ENCODE measurements around the gene SPAG16.

SPAG16 gene

DNA sequence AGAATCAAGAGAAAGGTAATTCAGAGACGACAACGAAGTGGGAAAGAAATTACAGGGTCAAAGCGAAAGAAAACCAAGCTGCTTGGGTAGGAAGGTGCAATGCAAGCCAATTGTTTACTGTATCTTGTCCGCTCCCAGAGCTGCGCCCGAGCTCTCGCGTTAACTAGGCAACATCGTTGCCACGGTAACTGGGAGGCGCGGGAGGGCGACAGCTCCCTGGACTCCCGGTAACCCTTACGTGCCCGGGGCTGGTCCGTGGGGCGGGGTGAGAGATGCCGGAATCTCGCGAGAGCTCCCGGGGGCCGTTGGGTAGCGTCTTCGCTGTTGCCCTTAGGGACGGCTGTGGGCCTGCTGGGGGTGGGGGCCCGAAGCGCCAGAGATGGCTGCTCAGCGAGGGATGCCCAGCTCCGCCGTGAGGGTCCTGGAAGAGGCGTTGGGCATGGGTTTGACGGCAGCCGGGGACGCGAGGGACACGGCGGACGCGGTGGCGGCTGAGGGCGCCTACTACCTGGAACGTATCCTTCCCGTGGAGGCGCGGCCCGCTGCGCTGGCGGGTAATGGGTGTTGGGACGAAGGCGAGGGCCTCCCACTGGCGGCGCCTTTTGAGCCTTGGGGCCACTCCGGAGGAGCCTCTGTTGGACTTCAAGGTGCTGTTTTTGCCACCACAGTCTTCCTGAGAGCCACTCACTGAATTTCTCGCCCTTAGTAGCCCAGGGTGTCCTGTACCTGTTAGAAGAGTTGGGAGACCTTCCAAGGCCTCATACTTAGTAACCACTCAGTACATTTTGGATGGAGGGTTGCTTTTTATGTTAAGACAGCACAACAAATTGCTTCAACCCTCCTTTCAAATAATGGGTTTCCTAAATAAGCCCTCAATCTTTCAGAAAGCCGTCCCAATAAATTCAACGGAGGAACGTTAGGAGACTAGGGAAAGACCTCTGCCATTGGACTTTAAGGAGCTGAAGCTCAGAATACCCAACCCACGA lies at the start of gene SPAG16:
TSS of gene SPAG16 (plus strand) at position 360 of the 986 bp plus-strand sequence.
- peak; percentile 90 for DNase-seq

DNA sequence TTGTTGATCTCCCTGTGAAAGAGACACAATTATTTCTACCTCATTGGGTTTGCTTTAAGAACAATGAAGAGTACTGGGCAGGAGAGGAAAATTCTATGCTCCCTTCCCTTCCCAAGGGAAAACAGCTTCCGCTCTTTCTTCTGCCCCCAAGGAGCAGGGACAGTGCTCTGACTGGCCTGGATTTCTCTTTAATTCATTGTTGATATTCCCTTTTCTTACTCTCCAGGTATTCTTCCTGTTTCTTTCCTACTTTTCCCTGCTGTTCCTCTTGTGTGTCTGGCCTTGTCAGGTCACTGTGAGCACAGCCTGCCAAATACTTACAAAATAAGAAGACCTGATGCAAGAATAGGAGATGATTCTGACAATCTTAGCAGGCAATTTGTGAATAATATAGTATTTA lies 49.6 kb upstream of the SPAG16 start:
- no peak for DNase-seq

DNA sequence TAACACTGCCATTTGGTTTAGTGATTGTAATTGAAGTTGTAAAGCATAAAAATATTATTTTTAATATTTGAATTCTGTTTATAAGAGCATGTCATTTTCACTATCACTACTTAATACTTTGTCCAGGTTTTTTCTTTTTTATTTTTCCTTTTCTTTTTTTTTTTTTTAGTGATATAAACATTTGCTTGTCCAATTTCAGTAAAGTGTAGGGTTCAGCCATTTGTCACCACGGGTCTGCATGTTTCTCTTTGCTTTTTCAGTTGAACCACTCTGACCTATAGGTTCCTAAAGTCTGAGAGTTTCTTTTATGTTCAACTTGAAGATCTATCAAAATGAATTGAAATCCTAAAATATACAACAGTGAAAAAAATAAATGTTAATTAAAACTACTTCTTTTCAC lies 48.5 kb upstream of the SPAG16 start:
- DNase-seq = no peak

DNA sequence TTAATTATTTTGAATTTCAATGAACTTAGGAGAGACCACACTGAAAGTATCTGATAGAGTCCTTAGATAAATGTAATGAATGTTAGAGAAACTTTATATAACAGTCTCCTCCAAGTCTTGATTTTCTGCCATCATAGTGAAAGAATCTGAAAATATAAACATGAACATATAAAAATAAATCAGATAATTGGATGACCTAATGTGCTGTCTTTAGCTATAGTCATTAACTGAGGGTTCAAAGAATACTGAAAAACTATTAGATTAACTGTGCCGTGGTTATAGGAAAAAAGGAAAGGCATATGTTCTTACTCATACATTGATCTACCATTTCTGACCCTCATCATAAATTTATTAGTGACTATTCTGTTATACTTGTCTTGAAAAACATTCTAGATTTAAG lies 47.0 kb upstream of the SPAG16 start:
- DNase-seq = no peak

DNA sequence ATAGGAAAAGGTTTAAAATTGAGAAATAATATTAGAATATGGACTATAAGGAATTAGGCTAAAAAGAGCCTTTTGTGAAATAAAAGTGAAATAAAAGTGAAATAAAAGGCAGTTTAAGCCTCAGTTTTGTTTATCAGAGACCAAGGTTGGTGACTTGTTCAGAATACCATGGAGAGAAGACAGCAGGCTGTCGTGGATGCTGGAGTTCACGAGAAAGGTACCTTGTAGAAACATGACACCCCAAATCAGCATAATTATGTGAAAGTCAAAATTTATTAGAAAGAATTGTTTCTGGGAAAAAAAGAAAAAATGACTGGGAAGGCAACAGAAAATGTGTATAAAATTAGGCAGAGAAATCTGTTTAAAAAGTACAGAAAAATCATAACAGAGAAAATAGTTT lies 46.5 kb upstream of the SPAG16 start:
- DNase-seq = no peak

DNA sequence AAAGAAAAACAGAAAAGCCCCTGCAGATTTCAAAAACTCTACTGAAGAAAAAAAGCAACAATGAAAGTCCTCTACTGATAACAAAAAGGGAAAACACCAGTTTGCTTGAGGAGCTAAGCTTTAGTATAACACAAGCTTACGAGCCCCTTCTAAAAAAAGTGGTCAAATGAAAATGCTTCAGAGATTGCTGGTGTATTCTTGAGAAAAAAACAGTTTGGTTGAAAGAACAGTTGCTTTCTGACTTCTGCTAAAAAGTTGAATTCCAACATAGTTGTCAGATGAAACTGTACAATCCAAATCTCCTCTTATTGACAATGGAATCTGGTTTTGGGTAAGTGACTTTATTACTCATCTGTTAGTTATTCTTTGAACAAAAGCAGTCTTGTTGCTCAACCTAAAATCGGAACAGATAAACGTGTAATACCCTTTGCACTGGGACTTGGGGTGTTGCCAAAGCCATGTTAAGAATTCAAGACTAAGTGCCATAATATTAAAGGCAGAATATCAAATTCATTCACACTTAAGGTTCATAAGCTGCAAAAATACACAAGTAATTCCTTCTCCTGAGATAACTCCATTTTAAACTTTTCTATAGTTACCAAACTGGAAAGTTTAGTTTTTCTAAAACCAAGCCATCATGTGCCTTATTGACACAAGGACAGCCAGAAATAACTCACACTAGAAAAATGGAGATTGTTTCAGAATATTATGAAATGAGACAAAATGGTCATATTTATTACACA lies 45.3 kb upstream of the SPAG16 start:
- no peak for DNase-seq

DNA sequence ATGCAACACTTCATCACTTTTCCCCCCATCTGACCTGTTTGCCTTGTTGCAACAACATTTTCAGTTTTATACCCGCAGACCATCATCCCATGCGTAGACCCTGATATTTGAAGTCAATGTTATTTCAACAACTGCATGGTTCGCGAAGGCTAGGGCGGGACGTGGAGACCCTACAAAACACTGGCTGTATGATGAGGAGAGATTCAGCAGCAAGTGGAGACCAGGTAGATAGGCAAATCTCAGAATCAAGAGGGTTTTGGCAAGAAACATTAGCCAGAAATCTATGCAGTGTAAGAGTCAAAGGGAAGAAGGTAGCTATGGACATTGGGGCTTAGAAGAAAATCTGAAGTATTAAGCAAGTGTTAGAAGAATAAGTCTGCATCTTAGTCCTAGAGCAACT lies 42.4 kb upstream of the SPAG16 start:
- DNase-seq = no peak

DNA sequence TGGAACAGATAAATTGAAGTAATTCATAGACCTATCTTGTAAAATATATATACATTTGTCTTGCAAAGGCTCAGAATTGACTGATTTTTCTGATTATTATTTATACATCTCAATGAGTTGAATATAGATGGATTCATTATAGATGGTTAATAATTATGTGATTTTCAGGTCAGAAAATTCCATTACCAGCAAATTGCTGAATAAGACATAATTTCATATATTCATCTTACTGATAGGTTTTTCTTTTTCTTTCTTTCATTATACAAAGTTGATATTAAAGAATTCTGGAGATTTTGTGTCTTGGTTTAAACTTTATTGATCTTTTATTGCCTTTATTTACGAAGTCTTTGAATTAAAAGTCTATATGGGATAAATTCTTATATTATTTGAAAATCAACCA lies 41.6 kb upstream of the SPAG16 start:
- no peak for DNase-seq

DNA sequence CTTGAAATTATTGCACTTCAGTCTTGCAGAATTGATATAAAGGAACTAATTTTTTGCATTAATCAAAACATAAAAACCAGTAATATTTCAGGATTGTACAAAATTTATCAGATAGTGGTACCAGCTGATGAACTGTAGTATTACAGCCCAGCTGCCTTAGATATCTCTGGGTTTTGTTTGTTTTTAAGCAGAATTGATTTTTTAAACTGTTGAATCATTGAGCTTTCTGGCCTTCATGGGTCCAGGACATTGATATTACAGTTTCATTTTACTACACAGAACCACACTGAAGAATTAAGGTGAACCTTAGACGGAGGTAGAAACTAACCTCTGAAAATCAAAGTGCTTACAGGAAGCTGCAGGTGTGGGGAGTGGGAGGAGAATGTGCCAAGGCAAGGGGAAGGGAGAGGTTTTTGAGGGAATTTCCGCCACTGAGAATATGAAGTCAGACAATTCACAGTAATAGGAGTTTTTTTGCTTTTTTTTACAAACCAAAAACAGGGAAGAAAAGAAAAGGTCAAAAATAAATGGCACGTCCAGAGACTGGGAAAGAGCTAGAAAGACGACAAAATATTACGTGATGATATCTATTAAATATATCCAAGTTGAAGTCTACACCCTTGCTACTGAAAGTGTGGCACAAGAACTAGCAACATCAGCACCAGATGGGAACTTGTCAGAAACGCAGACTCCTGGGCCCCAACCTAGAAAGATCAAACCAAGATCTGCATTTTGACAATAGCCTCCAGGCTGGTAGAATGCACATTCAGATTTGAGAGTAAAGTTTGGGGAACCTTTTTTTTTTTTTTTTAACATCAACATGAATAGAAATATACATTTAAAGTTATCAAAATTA lies 40.8 kb upstream of the SPAG16 start:
- DNase-seq = no peak

DNA sequence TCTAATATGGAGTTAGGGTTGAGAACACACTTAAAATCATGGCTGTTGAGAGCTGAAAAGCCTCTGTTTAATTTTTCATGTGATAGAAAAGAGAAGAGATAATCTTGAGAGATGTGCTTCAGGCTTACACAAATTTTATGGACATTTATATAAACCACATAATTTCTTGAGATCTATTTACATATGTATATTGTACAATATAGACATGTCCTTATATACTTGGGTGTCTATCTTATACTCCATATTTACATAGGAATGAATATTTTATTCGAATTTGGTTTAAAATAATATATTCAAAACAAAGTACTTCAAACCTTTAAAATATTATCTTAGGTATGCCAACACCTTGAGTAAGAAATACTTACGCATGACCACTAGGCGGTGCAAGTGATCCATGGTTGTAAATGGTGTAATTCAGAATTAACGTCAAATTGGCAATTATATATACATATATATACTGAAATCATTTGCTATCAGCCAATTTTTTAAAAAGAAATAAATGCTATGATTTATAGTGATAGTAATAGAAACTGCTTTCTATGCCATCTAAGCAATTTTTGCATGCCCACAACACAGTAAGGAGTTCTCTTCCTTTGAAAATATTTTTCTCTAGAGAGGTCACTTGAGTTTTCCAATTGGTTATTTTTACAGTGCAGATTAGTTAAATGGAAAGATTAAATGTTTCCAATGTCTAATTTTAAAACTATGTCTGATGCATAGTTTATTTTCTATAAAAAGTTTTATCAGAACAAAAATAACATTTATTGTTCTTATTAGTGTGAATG lies 37.6 kb upstream of the SPAG16 start:
- DNase-seq = no peak

DNA sequence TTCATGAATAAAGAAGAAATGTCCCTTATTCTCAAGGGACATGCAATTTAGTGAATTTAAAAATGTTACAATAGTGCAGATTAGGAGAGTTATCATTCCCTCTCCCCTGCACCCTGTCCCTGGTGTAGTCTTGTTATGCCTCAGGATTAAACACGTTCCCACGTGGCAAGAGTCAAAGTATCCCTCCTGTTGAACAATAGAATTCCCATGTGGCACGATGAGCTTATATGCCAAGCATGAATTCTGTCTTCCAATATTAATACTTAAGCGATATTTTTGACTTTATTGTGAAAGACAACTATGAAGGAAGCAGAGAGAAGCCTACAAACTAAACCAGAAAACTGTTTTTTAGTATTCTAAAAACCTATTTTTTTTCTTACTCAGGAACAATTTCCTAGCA lies 36.7 kb upstream of the SPAG16 start:
- no peak for DNase-seq

DNA sequence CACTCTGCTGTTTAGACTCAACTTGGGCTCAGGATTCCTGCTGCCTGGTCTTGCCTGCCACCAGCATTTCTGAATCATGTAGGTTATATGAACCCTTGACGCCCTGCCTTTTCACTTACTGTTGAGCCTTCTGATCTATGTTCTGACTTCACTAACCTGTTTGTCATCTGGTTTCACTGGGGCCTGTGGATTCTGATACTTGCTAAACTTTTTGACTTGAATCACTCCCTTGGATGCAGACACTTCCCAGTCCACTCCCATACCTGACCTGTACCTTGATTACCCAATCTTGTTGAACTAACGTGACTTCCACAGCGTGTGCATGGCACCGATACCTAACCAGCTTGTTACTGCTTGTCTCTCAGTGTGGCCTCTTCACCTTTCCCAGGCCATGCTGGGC lies 35.6 kb upstream of the SPAG16 start:
- no peak for DNase-seq

DNA sequence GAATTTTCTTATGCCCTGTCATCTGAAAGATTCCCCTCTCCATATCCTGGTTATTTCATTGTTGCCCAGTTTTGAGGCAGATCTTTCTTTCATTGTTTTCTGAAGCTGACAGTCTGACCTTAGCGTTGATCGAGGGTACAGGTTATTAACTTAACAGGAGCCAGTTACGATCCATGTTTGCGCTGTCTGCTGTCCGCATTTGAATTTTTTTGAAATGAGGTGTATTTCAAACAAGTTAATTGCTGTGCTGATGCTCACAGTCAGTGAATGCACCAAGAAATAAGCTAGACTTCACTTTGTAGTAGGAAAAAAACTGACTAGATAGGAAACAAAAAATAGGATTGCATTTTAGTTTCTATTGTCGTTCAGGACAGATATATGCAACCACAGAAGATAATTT lies 34.8 kb upstream of the SPAG16 start:
- DNase-seq = no peak

DNA sequence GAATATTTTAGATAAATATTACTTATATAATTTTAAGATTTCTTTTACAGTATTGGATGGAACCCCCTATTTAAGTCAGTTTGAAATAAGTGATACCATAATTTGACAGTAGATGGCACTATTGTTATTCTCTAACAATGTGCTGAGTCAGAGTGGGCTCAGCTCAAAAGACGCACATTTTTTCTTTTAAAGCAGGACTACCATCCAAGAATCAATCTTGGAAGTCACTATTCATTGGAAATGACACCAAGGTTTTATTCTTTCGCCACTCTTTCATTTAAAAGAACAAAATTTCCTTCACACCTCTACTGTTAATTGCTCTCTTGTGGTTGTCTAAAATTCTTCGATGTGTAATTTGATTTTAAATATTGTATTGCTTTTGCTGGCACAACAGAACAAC lies 32.6 kb upstream of the SPAG16 start:
- DNase-seq = peak; percentile 30

DNA sequence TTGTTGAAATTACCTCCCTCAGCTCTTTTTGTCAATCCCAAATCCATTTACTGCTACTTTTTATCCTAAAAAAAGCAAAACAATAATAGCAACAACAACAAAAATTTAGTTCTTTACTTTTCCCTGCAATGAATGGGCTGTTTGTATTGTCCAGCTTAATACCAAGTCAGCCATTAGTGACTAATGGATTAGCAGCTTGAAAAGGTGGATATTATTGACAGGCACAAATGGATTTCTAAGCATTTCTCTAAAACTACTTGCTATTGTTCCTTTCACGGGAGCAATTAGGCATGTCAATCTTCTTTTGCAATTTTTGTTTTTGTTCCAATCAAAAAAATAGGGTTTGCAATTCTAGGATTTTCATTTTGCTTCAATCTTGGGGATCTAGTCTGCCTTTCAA lies 32.1 kb upstream of the SPAG16 start:
- DNase-seq = no peak

DNA sequence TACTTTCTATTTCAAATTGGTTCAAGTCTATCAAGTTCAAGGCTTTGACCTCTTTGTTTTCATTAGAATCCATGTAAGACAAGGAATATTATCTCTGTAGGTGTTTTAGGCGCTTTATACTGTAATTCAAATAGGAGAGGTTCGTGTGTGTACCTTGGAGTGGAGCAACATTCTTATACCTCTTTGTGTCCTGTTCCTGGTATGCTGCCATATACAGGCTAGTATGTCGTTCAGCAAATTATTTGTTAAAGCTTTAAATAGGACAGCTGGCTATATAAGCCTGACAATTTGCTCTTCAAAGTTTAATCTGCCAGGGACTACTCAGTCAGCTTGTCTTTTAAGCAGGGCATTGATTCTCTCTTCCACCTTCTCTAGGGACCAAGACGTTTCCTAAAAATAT lies 31.1 kb upstream of the SPAG16 start:
- DNase-seq = no peak

DNA sequence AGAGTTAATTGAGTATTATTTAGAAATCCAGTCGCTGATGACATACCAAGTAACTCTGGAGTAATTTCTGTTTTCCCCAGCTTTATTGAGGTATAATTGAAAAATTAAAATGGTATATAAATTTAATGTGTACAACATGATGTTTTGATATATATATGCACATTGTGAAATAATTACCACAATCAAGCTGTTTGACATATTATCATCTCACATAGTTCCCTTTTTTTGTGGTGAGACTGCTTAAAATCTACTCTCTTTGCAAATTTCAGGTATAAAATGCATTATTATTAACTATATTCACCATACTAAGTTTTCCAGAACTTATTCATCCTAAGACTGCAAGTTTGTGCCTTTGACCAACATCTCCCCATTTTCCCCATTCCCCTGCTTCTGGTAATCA lies 25.0 kb upstream of the SPAG16 start:
- DNase-seq = no peak

DNA sequence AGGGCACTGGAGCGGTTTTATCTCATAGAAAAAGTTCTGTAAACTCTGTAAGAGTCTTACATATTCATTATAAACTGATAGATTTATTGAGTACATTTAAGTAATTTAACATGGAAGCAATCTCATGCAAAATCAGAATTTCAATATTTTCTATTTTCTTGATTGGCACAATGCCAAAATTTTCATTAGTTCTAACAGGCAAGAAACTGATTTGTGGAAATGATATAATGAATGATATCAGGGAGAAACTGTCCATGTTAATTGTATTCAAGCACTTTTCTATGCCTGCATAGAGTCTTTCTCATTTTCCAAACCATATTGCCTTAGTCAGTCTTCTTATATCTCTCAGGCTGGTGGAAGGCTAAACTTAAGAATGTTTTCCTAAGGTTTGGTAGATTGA lies 23.0 kb upstream of the SPAG16 start:
- DNase-seq = no peak

DNA sequence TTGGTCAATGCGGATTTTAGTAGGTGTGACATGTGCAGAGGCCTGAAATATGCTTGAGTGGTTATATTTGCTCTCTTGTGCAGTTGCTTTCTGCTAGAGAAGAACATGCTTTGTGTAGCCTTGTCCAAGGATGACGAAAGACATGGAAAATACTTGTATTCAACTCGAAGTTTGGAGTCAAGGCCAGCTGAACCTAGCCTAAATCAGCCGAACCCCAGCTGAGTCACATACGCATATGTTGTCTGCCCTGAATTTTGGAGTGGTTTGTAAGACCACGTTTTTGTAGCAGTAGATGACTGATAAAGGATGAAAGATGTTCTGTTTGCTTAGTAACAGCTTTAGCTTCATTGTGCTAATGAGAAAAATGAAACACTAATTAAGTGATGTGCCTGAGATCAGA lies 22.5 kb upstream of the SPAG16 start:
- no peak for DNase-seq

DNA sequence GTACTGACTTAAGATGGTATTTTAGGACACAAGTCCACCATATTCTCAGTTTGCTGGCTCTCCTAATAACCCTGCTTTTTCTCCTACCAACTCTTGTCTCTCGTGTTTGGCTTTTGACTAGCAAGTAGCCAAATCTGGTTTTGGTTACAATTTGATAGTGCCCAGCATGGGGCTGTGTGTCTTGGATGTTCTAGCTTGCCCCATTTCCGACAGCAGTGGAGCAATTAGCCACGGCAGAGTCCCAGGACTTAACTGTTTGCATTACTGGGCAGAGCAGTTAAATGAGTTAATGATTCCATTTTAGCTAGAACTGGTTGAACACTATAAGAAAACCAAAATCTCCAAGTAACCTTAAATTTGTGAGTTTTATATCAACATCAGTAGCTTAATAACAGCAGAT lies 18.6 kb upstream of the SPAG16 start:
- no peak for DNase-seq

DNA sequence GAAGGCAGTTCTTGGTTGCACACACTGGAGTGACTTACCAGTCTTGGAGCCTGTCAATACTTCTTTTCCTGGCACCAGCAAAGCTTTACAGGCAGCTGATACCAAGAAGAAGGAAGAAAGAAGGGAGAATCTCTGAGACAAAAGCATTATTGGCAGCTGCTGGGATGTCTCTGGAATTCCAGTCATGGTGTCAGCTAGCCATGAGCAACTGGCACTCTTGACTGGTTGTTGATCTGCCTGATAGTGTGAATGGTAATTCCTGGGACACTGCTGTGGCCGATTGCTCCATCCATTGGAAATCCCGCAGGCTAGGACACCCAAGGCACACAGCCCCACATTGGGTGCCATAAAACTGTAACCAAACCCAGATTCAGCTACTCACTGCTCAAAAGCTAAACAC lies 17.8 kb upstream of the SPAG16 start:
- DNase-seq = no peak

DNA sequence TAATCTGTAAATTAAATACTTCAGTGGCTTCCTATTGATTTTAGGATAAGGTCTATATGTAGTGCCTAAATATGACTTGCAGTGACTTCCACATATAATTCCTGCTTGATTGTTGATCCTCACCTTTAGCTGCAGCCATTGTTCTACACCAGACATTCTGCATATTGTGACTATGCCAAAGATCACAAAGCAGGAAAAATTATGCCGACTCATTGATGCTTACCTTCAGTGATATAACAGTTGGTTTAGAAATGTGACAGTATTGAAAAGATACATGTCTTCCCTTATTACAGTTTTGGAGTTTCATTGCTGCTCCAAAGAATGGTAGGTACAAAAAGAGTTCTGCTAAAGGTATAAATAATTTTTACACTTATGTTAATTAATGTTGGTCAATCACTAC lies 12.3 kb upstream of the SPAG16 start:
- no peak for DNase-seq

DNA sequence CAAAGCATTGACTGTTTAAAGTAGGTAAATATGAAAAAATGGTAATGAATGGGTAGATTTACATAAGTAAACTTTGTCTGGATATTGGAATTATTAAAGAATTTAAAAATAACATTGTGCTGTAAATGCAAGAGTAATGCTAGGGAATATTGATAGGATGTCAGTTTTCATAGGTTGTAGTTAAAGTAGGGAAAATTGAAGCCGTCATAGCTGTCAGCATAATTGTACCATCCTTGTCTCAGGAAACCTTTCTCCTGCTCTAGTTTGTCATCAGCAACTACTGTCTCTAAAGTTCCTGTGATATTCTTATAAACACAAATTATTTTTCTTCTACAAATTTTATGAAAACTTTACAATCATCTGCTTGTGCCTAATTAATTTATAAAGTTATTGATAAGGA lies 10.1 kb upstream of the SPAG16 start:
- no peak for DNase-seq
